Fibroblast of pulmonary artery (primary cell): Measurements from ENCODE around the gene PPP6R3.

Source experiments
- DNase-seq: peaks from one replicate; pipeline ENCODE4 v3.0.0-alpha.2; 2010; ENCODE audit warnings: low read depth
- H3K4me3 ChIP-seq: replicated peaks from 2 replicates; pipeline ENCODE4 v1.5.1; 2011; ENCODE audit warnings: low read depth, mild to moderate bottlenecking, control low read depth, low read length, moderate library complexity
- CTCF ChIP-seq: IDR thresholded peaks from 2 replicates; pipeline ENCODE4 v1.5.1; 2011; ENCODE audit warnings: mild to moderate bottlenecking, control low read depth, low read length, inconsistent platforms; ENCODE audit errors: missing control alignments

Gene PPP6R3

GRCh38 chr11:68517121-68517741, 56.7 kb downstream of the PPP6R3 start:
- TF ChIP-seq CTCF: no peak
- DNase-seq: no peak

GRCh38 chr11:68518191-68518590, 57.6 kb downstream of the PPP6R3 start:
- H3K4me3 ChIP-seq: no peak overlapping the region
- no peak for DNase-seq
- TF ChIP-seq CTCF: no peak

More at GRCh38 chr11:68517121-68517741, 56.7 kb downstream of the PPP6R3 start:
- no peak overlapping the region for H3K4me3 ChIP-seq

- DNase-seq: no peak
- no peak overlapping the region for H3K4me3 ChIP-seq
- TF ChIP-seq CTCF: no peak
Measured at GRCh38 chr11:68521969-68522652, 61.6 kb downstream of the PPP6R3 start.

- TF ChIP-seq CTCF: no peak
- DNase-seq: no peak
- H3K4me3 ChIP-seq: no peak overlapping the region
Measured at GRCh38 chr11:68523033-68523432, 62.5 kb downstream of the PPP6R3 start.

GRCh38 chr11:68523743-68524142, 63.2 kb downstream of the PPP6R3 start:
- no peak for TF ChIP-seq CTCF
- no peak overlapping the region for H3K4me3 ChIP-seq
- no peak for DNase-seq

- no peak for TF ChIP-seq CTCF
- H3K4me3 ChIP-seq: no peak overlapping the region
- DNase-seq: peak; percentile 33
Measured at GRCh38 chr11:68524213-68524612, 63.7 kb downstream of the PPP6R3 start.

GRCh38 chr11:68524681-68525080, 64.1 kb downstream of the PPP6R3 start:
- H3K4me3 ChIP-seq: no peak overlapping the region
- TF ChIP-seq CTCF: no peak
- no peak for DNase-seq
